ENCODE measurements around the gene GRIP1.

The GRIP1 gene

GRCh38 chr12:66678338-66679275 is at the start of gene GRIP1:
Gene GRIP1, minus strand, starts transcription at chr12:66679076. Its CDS starts 172 bp downstream, at chr12:66678904.
- DNase-seq, result no peak

- DNase-seq, result no peak
Measured at GRCh38 chr12:66726556-66726955, 47.7 kb upstream of the GRIP1 start.

GRCh38 chr12:66725031-66725430 is 46.2 kb upstream of the GRIP1 start:
- DNase-seq, result no peak

- no peak for DNase-seq
Measured at GRCh38 chr12:66724616-66725015, 45.7 kb upstream of the GRIP1 start.

GRCh38 chr12:66724026-66724425 is 45.1 kb upstream of the GRIP1 start:
- DNase-seq, result no peak

DNA sequence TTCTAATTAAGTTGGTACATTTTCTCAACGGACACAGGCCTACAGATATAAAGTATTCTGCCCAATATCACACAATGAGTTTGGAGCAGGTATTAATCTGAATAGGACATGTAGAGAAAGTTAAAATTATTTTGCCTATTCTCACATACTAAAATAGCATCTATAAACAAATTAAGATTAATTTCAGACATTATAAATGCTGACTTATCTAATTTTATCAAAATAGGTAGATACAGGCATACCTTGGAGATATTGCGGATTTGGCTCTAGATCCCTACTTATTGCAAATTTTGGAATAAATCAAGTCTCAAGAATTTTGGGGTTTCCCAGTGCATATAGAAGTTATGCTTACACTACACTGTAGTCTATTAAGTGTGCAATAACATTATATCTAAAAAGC is 41.0 kb upstream of the GRIP1 start:
- DNase-seq, result no peak

DNA sequence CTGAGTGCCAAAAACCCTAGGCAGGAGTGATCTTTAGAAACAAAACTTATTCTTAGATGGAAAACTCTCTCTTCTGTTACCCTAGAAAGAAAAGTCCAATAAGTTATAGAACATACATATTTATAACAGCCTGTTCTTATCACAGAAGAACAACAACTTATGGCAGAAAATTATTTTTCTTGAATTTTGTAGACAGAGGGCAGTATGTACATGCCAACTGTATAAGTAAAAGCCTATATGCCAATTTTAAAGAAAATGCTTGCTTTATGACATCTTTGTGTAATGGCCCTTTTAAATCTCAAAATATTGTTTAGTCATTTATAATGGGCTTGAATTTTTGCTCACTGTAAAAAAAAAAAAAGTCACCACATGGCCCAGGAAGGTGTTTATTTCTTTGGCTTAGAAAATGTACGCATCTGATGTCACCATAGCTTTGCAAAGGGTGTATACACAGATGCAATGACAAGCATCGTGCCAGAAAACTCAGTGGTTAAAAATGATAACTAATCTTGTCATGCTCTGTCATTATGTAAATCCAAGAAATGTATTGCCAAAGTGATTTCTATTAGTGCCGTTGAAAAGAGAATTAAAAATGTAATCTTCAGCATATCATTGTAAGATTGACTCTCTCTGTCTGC is 38.3 kb upstream of the GRIP1 start:
- DNase-seq, result no peak

DNA sequence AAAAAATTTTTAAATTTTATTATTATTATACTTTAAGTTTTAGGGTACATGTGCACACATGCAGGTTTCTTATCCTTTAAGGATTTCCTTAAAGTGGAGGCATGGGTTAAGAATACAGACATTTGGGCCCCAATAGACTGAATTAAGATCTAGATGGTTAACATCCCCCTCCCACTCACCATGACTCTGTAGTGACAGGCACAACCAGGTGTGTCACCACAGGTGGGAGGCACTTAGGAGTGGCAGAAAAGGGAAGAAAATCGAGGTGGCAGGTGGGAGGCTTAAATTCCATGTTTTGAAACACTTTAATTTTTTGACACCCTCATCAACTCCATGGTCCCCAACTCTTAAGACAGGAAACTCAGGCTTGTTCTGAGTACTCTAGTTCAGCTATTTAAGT is 37.6 kb upstream of the GRIP1 start:
- no peak for DNase-seq

GRCh38 chr12:66714709-66715108 is 35.8 kb upstream of the GRIP1 start:
- no peak for DNase-seq

GRCh38 chr12:66713984-66714383 is 35.1 kb upstream of the GRIP1 start:
- no peak for DNase-seq

DNA sequence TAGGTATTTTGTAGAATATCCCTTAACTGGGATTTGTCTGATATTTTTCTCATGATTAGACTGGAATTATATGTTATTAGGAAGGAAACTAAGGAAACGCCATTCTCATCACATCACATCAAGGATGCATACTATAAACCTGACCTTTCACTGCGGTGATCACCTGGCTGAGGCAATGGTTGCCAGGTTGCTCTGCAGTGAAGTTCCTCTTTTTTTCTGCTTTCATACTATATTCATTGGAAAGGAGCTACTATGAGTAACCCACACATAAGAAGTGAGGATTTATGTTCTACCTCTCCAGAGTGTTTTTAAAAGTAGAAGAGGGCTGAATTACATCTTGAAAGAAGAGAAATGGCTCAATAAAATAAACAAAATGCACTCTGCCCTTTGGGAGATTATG is 31.0 kb upstream of the GRIP1 start:
- DNase-seq, result no peak

- DNase-seq, result no peak
Measured at GRCh38 chr12:66709457-66709773, 30.5 kb upstream of the GRIP1 start.

GRCh38 chr12:66708704-66709456 is 30.0 kb upstream of the GRIP1 start:
- DNase-seq, result peak; percentile 31

- DNase-seq, result no peak
Measured at GRCh38 chr12:66707002-66707697, 28.3 kb upstream of the GRIP1 start.

- no peak for DNase-seq
Measured at GRCh38 chr12:66699738-66700482, 21.0 kb upstream of the GRIP1 start.

GRCh38 chr12:66698558-66698957 is 19.7 kb upstream of the GRIP1 start:
- DNase-seq, result no peak

DNA sequence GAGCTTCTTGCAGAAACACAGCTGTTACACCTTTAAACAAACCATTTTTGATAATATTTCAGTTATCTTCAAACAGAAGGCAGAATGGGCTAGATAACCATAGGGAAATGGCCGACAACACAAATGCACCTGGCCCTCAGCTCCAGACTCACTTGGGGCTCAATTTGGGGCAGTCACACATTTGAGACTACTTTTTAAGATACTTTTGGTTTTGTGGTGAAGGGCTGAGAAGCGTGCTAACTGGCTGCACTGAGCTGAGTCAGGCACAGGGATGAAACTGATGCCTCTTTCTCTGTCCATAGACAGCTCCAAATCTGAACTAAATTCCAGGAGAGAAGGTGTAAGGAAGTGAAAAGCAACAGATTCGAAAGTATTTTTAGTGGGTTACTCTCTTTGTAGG is 18.5 kb upstream of the GRIP1 start:
- no peak for DNase-seq

- no peak for DNase-seq
Measured at GRCh38 chr12:66694666-66695613, 16.1 kb upstream of the GRIP1 start.

- DNase-seq, result peak; percentile 74
Measured at GRCh38 chr12:66693901-66694513, 15.1 kb upstream of the GRIP1 start.

DNA sequence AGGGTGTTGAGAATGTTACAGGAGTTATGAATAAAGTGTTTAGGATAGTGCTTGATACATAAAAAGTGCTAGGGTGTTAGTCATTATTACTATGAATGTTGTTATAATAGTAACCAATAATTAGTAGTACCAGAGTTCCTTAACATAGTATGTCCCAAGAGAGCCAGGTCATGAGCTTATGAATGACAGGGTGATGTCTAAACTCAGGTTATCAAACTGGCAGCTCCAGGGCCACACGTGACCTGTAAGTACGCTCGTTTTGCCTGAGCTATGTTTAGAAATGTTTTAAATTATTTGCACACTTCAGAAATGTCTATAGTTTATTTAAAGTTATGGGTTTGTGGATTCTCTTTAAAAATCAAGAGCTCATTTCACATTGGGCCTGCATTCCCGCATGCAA is 14.1 kb upstream of the GRIP1 start:
- DNase-seq, result no peak

DNA sequence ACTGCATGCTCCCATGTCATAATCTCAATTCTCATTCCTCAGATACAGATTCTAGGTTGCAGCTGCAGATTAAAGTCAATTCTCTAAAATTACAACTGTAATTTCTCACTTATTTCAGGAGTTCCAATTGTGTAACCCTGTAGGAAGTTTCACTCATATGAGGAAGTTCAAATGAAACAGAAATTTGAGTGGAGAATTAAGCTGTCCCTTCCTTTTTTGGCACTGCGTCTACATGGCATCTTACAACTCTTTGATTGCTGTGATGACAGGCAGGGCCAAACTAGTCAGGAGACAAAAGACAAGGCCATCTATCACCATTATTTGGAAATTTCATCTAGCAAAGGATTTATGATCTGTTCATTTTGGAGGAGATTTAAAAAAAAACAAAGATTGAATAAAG is 13.3 kb upstream of the GRIP1 start:
- DNase-seq, result no peak
